Measurements from ENCODE around the gene PDF.

PDF gene

GRCh38 chr16:69283851-69284250 lies 46.5 kb downstream of the PDF start:
- no peaks in the 10 kb centered on the region for H3K4me1 ChIP-seq (ENCODE audit: control insufficient read depth, low read depth, low read length)
- no CpG with 5 or more reads among the region's 4 CpGs for WGBS (ENCODE audit: extremely low coverage, insufficient coverage, low lambda C conversion rate)
- H2BK15ac ChIP-seq (replicated peaks; ENCODE audit: low read depth), result no peak overlapping the region
- no peak overlapping the region for H2BK120ac ChIP-seq (ENCODE audit: low read depth, low read length)
- no peak overlapping the region for H3K23ac ChIP-seq (ENCODE audit: low read length)
- H4K5ac ChIP-seq (ENCODE audit: low read length), result no peak overlapping the region
- H3K4ac ChIP-seq (ENCODE audit: low read depth, low read length), result no peak overlapping the region
- H3K9ac ChIP-seq (ENCODE audit: low read length), result no peak overlapping the region
- DNase-seq, result peak; percentile 16
- no peaks in the 10 kb centered on the region for H3K27me3 ChIP-seq (ENCODE audit: insufficient read depth, low read length, poor library complexity)
- no peak overlapping the region for H3K4me2 ChIP-seq (ENCODE audit: low read length)
- peaks cover 4% of the 10 kb centered on the region for H3K36me3 ChIP-seq (ENCODE audit: control insufficient read depth, insufficient read depth, low read length)
- no peak overlapping the region for H3K27ac ChIP-seq (ENCODE audit: low read depth, low read length)
- no peak overlapping the region for H2BK5ac ChIP-seq (ENCODE audit: low read length)
- no peaks in the 10 kb centered on the region for H3K79me2 ChIP-seq (ENCODE audit: control insufficient read depth, insufficient read depth, low read length)
- no peak overlapping the region for H3K4me3 ChIP-seq (ENCODE audit: low read length)
- no peak overlapping the region for H3K18ac ChIP-seq (ENCODE audit: low read length)
- no peak overlapping the region for H4K8ac ChIP-seq (ENCODE audit: low read depth, low read length)
- H3K79me1 ChIP-seq (ENCODE audit: low read length), result no peaks in the 10 kb centered on the region
- H2AK5ac ChIP-seq (ENCODE audit: low read length), result no peak overlapping the region
- no peak overlapping the region for H3K56ac ChIP-seq (ENCODE audit: low read length)

DNA sequence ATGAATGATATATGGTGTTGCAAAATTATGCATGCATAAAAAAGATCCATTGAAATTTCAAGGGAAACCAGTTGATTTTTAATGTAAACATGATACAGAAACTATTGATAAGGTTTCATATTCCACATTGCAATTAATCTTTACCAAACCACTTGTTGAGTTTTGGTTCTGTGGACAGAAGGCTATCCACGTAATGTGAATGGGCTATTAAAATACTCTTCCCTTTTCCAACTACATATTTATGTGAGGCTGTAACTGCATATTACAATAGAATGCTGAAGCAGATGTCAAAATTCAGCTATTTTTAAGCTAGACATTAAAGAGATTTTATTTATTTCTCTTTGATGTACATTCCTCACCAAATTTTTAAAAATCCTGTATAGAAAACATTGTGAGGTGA lies 53.0 kb downstream of the PDF start:
- H3K36me3 ChIP-seq (ENCODE audit: control insufficient read depth, insufficient read depth, low read length), result no peaks in the 10 kb centered on the region
- no peak overlapping the region for H3K18ac ChIP-seq (ENCODE audit: low read length)
- no peak overlapping the region for H3K27ac ChIP-seq (ENCODE audit: low read depth, low read length)
- H3K79me1 ChIP-seq (ENCODE audit: low read length), result no peaks in the 10 kb centered on the region
- DNase-seq, result no peak
- no peaks in the 10 kb centered on the region for H3K79me2 ChIP-seq (ENCODE audit: control insufficient read depth, insufficient read depth, low read length)
- H4K5ac ChIP-seq (ENCODE audit: low read length), result no peak overlapping the region
- H2AK5ac ChIP-seq (ENCODE audit: low read length), result no peak overlapping the region
- H2BK120ac ChIP-seq (ENCODE audit: low read depth, low read length), result no peak overlapping the region
- H3K23ac ChIP-seq (ENCODE audit: low read length), result no peak overlapping the region
- no peak overlapping the region for H3K4me3 ChIP-seq (ENCODE audit: low read length)
- WGBS (ENCODE audit: extremely low coverage, insufficient coverage, low lambda C conversion rate), result no CpG with 5 or more reads among the region's 1 CpG
- H2BK5ac ChIP-seq (ENCODE audit: low read length), result no peak overlapping the region
- no peaks in the 10 kb centered on the region for H3K27me3 ChIP-seq (ENCODE audit: insufficient read depth, low read length, poor library complexity)
- no peak overlapping the region for H3K4me2 ChIP-seq (ENCODE audit: low read length)
- H3K4me1 ChIP-seq (ENCODE audit: control insufficient read depth, low read depth, low read length), result no peaks in the 10 kb centered on the region
- H2BK15ac ChIP-seq (replicated peaks; ENCODE audit: low read depth), result no peak overlapping the region
- no peak overlapping the region for H3K9ac ChIP-seq (ENCODE audit: low read length)
- no peak overlapping the region for H3K4ac ChIP-seq (ENCODE audit: low read depth, low read length)
- H4K8ac ChIP-seq (ENCODE audit: low read depth, low read length), result no peak overlapping the region
- H3K56ac ChIP-seq (ENCODE audit: low read length), result no peak overlapping the region
